AG09319 (cell line): ENCODE data around the gene ANKRD40.

Source experiments
- DNase-seq: peaks from one replicate; pipeline ENCODE4 v3.0.0-alpha.2; 2010; ENCODE audit warnings: low read depth; ENCODE audit errors: extremely low read depth
- TF ChIP-seq, protein P1 (sequence below): IDR thresholded peaks from 2 replicates; pipeline ENCODE4 v1.5.1; 2011; ENCODE audit warnings: low read depth, mild to moderate bottlenecking, inconsistent platforms, low read length, moderate library complexity

Gene ANKRD40

DNA sequence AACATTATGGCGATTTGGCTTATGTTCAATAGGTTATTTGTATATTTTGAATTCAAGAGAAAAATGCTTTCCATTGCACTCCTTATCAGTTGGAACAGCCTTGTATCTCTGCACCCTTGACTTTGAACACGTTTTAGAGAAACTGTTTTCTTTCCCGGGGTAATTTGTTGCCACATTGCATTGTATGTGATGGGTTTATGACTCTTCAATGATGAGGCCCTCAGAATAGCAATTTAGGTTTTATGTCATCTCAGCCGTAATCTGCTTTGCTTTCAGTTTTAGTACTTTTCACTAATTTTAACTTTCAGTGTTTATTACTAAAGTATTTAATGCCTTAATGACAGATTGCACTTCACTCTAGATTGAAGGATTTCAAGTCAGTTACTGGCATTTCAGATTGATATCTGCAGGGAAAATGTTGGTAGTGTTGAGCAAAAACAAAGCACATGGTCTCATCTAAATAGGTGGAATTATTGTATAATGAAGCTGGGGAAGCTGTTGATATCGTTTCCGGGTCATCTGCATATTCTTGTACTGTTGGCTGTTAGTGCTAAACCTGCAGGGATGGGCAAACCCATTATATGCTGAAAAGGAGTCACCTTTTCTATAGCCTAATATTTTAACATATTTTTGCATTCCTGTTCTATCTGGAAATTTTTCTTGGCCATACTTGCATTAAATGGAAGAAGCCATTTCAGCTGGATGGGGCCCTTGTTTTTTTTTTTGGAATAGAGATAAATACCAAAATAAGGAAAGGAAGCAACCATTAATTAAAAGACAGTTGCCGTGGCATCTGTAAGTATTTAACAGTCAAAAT, 13.7 kb upstream of the ANKRD40 start:
- DNase-seq, result no peak
- TF ChIP-seq, protein P1, sequence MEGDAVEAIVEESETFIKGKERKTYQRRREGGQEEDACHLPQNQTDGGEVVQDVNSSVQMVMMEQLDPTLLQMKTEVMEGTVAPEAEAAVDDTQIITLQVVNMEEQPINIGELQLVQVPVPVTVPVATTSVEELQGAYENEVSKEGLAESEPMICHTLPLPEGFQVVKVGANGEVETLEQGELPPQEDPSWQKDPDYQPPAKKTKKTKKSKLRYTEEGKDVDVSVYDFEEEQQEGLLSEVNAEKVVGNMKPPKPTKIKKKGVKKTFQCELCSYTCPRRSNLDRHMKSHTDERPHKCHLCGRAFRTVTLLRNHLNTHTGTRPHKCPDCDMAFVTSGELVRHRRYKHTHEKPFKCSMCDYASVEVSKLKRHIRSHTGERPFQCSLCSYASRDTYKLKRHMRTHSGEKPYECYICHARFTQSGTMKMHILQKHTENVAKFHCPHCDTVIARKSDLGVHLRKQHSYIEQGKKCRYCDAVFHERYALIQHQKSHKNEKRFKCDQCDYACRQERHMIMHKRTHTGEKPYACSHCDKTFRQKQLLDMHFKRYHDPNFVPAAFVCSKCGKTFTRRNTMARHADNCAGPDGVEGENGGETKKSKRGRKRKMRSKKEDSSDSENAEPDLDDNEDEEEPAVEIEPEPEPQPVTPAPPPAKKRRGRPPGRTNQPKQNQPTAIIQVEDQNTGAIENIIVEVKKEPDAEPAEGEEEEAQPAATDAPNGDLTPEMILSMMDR, result no peak

DNA sequence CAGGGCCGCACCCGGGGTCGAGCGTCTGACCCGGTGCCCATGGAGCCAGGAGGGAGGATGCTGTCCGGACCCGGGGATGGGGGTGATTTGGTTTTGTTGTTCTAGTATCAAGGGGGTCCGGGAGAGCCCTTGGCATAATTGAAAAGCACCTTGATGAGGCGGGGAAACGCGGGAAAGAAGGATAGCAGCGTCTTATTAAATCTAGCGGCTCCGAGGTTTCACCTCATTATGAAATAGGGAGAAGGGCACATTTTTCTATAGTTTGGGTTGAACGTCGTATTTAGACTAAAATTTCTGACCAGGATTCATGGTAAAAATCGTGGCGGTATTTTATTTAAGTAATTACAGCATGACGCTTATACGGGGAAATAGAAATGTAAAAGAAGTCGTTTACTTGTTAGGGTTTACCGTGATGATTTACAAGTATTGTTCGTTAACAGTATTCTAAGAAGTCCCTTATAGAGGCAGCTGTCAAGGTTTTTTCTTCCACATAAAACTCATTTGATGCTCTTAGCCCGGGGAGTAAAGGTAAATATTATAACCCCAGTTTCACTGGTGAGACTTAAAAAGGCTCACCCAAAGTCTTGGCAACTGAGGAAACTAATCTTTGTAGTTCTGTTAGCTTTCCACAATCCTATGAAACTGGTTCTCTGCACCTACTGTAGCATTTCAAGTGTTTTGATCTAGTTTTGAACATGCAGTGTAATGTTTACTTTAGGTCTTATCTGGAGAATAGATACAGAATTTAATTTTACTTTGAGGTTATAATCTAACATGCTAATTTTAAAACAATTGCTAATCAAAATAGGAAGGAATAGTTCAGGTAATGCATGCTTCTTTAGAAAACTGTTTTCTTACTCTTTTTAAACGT, 12.4 kb upstream of the ANKRD40 start:
- TF ChIP-seq, protein P1, result no peak
- no peak for DNase-seq

DNA sequence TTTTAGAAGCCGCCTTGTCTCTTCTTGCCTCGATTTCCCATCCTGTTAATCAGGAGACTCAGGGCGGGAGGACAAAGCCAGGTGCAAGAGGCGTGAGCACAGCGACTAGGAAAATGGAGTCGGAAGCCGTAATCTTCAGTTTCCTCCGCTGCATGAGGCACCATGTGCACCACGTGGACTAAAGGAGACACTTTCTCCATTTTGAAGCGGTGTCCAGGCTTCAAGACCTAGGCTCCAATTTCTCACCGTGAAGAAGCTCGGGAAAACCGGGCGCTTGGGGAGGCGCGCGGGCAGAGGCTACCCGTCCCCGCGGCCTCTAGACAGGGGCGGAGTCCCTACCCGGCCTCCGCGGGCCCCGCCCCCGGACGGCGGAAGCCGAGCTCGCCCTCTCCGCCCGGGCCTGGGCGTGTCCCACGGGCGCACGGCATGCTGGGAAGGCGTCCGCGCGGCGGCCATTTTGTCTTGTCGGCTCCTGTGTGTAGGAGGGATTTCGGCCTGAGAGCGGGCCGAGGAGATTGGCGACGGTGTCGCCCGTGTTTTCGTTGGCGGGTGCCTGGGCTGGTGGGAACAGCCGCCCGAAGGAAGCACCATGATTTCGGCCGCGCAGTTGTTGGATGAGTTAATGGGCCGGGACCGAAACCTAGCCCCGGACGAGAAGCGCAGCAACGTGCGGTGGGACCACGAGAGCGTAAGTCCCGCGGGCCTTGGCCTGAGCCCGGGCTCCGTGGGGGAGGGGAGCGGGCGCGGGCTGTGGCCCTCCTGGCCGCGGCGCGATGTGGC, 11.6 kb upstream of the ANKRD40 start, which contains the start of gene LUC7L3:
LUC7L3 (plus strand) TSS at position 460 of the 780 bp plus-strand sequence; CDS start at position 590, 130 bp downstream.
- TF ChIP-seq, protein P1, result no peak
- peak; percentile 83 for DNase-seq

DNA sequence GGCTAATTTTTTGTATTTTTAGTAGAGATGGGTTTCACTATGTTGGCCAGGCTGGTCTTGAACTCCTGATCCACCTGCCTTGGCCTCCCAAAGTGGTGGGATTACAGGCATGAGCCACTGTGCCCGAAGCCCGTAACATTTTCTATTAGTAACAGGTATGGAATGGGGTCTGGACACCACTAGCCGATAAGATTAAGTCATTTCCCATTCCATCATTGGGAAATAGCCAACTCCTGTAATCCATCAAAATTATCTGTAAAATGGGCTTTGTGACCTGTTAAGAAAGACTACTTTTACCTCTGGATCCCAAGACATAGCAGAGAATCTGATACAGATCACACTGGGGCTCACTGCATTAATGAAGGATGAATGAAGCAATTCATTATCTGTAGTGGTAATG, 7.8 kb upstream of the ANKRD40 start:
- DNase-seq, result no peak
- TF ChIP-seq, protein P1, result no peak

DNA sequence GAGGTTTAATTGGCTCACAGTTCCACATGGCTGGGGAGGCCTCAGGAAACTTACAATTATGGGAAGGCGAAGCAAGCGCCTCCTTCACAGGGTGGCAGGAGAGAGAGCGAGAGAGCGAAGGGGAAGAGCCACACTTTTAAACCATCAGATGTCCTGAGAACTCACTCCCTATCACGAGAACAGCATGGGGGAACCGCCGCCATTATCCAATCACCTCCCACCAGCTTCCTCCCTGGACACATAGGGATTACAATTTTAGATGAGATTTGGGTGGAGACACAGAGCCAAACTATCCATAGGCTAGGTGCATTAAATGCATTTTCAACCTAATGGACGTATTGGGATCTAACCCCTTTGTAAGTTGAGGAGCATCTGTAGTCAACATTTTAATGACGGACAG, 4.9 kb upstream of the ANKRD40 start:
- no peak for DNase-seq
- TF ChIP-seq, protein P1, result no peak

DNA sequence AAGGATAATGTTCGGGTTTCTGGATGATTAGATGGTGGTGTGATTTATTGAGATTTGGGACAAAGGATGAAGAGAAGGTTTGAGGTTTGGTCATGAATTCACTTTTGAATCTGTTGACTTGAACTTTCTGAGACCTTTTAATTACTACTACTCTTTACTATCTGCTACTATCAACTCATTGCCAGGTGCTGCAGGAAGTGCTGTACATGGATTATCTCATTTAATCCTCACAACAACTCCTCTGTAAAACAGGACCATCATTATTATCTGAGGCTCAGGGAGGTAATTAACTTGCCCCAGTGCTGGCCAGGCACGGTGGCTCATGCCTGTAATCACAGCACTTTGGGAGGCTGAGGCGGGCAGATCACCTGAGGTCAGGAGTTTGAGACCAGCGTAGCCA, 2.9 kb upstream of the ANKRD40 start:
- DNase-seq, result no peak
- TF ChIP-seq, protein P1, result no peak
